Activated naive CD4-positive, alpha-beta T cell (primary cell): ENCODE measurements around the gene KCTD7.
"Not testable (repeated sequence)": the region's sequence is repeated elsewhere in the genome, so short reads cannot be mapped to it uniquely, and the experiment has no call there.

Experiments
- DNase-seq, 4 experiments: peaks; one replicate each; lab custom pipeline; 2025; lab: John Stamatoyannopoulos, UW

KCTD7 gene

DNA sequence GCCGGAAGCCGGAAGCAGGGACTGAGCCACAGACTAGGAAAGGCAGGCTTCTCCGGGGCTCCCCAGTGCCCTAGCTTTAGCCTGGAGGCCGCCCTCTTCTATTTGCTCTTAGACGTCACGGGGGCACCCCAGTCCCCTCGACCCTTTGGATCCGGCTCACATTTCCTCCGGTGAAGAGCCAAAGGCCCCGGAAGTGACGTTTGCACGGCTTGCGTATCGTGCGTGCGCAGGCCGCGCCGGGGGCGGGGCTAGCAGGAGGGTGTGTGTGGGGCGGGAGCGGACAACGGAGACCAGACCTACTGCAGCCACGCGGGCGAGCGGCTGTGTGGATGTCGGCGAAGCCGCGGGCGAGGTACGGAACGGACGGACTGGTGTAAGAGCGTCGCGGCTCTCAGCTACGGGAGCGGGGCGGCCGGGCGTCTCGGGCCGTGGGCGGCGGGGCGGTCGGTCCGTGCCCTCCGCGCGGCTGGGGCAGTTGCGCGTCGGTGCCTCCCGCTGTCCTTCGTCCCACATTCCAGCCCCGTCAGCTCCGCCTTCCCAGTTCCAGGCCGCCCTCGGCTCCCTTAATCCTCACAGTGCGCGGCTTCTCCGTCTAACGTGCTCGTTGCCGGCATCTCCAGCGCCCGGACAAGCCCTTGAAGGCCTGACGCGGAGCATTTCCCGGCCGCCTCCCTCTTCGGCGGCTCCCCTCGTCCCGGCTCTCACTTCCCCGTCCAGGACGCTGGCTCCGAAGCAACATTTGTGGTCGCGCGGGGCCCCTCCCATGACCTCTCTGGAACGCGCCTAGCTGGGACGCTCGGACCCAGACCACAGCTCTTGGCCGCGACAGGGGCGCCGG, 25.8 kb downstream of the KCTD7 start:
- peak; percentile 87 to 95 (median 92) for DNase-seq

DNA sequence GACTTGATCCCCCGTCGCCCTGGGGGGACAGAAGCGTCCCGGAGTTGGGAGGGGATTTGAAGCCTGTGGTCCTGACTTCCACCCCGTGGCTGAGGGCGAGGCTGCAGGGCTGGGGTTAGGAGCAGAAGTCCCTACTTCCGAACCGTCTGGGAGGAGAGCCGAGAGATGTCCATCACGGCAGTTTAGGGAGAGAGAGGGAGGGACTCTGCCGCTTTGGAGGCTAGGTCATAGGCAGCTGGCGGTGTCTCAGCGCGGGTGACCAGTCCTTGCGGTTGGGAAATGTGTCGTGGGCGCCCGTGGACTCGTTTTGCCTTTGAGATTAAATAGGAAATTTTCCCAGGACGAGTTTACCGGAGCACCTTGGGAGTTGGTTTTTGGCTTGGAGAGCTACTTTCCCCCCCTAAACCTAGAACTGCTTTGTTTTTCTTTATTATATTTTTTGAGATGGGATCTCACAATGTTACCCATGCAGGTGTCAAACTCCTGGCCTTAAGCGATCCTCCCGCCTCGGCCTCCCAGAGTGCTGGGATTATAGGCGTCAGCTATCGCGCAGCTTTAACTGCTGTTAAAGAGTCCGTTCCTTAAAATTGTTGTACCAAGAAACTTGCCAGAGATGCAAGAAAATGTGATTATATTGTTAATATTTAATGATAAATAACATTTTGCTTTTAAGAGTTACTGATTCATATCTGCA, 26.6 kb downstream of the KCTD7 start:
- not testable (repeated sequence) for DNase-seq

DNA sequence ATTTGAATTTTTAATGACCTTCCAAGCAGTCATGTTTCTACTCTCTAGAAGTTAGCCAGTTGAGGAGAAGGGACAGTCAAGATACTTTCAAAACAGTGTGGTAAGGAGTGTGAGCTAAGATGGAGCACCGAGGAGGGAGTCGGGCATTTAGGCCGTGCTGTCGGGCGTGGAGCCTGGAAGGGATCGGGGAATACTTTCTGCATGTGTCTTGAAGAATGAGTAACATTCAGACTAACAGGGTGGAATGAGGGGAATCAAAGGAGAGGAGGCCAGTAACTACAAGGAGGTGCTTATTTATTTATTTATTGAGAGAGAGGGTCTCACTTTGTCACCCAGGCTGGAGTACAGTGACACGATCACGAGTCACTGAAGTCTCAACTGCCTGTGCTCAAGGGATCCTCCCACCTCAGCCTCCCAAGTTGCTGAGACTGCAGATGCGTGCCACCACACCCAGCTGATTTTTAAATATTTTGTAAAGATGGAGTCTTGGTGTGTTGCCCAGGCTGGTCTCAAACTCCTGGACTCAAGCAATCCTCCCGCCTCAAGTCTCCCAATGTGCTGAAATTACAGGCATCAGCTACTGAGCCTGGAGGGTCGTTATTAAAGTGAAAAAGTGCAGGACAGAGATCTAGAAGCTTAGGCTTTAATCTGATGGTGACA, 27.3 kb downstream of the KCTD7 start:
- not testable (repeated sequence) for DNase-seq

DNA sequence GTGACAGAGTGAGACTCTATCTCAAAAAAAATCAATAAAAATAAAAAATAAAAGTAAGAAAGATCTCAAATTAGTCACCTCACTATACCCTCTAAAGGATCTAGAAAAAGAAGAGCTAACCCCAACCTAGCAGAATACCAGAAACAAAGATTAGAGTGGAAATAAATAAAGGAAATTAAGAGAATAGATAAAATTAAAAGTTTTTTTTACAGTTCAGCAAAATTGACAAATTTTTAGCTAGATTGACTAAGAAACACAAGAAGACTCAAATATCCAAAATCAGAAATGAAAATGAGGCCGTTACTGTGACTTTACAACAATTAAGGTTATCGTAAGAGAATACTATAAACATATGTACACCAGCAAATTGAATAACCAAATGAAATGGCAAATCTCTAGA, 29.1 kb downstream of the KCTD7 start:
- DNase-seq = no peak

DNA sequence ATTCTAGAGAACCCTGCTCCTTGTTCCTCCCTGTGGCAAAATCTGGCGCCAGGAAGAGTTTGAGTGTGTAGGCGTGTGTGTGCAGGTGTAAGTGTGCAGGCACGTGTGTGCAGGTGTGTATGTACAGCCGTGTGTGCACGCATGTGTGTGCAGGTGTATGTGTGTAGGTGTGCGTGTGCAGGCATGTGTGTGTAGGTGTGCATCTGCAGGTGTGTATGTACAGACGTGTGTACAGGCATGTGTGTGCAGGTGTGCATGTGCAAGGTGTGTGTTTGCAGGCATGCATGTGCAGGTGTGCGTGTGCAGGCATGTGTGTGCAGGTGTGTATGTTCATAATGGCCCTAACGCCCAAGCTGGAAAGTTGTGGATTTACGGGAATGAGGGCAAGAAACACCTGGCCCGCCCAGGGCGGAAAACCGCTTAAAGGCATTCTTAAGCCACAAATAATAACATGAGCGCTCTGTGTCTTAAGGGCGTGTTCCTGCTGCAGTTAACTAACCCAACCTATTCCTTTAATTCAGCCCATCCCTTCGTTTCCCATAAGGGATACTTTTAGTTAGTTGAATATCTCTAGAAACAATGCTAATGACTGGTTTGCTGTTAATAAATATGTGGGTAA, 34.1 kb downstream of the KCTD7 start:
- DNase-seq = no peak

DNA sequence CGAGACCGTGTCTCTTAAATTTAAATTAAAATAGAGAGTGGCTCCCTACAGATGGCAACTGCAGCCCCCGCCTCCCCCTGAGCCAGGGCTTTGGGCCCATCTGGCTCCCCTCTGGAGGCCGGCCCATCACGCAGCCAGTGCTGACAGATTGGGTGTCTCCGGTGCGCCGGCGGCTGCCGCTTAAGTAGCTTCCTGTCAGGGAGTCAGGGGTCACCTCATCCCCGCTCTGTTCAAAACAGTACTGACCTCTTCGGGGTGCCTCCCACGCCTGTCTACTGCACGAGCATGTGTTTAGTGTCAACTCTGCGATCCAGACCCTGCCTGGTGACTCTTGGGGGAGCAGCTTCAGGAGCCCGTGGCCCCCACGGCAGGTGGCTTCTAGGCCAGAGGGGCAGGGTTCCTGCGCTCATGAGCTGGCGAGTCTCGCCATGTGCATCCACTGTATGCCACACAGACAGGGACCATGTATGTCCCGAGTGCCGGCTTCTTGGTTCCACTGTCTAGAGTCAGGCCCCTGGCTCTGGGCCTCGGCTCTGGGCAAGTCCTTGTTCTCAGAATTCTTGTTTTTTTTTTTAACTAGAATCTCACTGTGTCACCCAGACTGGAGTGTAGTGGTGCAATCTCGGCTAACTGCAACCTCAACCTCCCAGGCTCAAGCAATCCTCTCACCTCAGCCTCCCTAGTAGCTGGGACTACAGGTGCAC, 36.1 kb downstream of the KCTD7 start:
- DNase-seq = no peak

DNA sequence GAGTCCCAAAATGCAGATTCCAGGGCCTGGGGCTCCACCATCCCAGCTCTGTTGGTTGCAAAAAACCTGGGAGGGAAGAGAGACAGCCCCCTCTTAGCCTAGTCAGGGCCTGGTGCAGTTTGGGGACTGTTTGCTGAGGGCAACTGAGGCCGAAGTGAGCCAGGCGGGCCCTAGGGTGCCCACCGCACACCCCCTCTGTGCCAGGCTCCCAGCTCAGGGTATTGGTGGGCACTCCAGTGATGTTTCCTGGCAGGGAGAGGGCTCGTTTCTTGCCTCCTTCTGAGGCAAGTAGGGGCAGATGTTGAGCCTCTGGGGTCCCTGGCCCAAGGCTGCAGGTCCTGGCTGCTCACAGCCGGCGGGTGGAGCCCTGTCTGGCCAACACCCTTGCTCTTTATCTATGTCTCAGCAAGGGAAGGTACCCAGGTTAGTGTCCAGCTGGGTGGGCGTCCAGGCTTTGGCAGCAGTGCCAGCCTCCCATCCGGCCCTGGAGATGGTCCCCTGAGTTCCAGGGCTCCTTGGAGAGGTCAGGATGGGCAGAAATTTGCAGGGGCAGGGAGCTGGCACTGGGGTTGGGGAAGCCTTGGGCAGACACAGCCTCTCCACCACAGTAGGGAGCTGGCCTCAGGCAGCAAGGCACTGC, 37.8 kb downstream of the KCTD7 start:
- no peak for DNase-seq

DNA sequence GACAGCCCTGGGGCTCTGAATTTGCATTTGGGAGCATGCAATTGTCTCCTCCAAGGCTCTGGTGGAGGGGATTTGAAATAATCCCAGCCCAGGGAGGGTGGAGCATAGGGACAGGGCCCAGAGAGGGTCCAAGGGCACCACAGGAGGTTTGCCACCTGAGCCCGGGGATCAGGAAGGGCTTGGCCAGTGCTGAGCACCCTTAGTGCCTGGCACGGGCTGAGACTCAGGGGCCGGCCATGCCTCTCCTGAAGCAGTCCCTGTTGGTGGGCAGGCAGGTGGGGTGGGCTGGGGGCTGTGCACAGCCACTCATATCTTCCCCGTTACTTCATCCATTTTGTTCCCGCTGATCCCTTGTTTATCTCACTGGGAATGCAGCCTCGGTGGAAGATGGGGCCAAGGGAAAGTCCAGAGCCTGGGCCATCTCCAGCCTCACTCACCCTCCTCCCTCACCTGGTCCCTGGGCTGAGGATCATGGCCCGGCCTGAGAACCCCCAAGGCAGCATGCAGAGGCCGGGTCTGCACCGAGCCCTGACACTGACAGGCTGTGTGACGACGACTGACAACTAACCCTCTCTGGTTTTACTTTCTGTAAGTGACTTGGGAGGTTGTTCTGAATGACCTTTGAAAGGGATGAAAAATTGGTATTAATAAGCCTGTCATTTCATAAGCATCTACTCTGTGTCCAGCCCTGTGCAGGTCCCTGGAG, 38.5 kb downstream of the KCTD7 start:
- no peak for DNase-seq

DNA sequence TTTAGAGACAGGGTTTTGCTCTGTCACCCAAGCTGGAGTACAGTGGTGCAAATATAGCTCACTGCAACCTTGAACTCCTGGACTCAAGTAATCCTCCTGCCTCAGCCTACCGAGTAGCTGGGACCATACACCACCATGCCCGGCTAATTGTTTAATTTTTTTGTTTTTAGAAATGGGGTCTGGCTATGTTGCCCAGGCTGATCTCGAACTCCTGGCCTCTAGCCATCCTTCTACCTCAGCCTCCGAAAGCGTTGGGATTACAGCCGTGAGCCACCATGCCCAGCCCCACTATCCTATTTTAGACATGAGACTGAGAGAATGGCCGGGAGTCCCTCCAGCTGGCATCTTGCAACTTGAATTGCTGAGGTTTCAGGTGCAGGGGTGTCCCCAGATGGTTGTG, 39.4 kb downstream of the KCTD7 start:
- DNase-seq = no peak

DNA sequence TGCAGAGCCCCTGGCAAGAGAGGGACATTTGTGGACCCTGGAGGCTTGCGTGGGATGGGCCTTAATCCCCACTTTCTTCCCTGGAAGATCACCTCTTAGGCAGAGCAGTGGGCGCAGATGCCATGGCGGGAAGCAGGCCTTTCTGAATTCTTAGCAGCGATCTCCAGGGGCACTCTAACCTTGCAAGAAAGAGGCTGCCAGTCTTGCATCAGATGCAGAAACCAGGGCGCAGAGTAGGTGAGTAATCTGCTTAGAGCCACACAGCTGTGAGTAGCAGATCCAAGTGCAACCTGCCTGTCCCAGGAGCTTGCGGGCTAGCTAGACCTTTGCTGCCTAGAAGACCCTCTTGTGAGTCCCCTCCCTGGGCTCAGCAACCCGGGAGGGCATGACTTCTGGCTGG, 40.0 kb downstream of the KCTD7 start:
- DNase-seq = no peak

DNA sequence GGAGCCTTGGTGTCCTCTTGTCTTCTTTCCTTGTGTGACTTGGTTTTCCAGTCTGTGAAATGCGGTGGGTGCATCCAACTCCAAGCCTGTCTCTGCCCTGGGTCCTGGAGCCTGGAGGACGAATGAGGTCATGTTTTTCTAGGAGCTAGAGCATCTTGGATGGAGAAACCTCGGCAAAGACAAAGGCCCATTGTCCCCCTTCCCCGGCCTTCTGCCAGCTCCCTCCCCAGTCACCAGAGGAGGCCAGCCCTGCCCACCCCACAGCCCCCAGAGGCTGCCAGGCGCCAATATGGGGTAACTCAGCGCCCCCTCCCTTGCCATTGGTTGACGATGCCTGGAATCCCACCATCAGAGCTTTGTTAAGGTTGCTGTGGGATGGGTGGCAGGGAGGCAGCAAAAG, 40.4 kb downstream of the KCTD7 start:
- no peak for DNase-seq

DNA sequence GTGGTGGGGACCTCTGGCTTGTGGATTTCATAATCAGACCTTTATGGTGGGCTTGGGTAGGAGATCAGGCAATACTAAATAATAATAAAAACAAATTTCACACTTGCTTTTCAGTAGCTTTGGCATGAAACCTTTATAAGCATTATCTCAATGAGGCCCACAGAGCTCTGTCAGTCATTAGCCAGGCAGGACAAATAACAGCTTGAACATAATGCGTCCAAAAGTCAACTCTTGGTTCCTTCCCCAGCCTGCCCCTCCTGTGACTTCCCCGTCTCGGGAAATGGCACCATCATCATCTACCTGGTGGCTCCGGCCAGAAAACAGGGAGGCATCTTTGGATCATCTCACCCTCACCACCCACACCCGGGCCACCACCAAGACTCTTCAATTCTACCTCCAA, 40.8 kb downstream of the KCTD7 start:
- DNase-seq = no peak

DNA sequence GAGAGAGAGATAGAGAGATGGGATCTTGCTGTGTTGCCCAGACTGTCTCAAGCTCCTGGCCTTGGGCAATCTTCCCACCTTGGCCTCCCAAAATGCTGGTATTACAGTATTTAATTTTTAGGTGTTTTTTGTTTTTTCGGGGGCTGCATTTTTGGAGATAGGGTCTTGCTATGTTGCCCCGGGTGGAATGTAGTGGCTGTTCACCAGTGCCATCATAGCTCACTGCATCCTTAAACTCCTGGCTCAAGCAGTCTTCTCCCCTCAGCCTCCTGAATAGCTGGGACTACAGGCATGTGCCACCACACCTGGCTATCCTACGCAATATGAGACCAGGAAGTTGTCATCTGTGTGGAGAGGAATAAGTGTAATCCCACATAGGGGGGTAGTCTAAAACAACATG, 42.4 kb downstream of the KCTD7 start:
- DNase-seq = no peak

DNA sequence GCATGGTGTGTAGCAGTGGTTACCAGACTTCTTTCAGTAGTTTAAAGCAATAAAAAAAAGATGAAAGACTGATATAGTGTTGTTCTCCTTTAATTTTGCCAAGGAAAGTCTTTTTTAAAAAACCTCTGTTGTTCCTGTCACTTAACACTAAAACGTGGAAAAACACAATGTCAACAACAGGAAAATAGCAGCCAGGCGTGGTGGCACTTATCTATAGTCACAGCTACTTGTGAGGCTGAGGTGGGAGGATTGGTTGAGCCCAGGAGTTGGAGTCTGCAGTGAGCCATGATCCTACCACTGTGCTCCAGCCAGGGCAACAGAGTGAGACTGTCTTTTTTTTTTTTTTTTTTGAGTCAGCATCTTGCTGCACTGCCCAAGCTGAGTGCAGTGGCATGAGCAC, 42.8 kb downstream of the KCTD7 start:
- DNase-seq = not testable (repeated sequence)

DNA sequence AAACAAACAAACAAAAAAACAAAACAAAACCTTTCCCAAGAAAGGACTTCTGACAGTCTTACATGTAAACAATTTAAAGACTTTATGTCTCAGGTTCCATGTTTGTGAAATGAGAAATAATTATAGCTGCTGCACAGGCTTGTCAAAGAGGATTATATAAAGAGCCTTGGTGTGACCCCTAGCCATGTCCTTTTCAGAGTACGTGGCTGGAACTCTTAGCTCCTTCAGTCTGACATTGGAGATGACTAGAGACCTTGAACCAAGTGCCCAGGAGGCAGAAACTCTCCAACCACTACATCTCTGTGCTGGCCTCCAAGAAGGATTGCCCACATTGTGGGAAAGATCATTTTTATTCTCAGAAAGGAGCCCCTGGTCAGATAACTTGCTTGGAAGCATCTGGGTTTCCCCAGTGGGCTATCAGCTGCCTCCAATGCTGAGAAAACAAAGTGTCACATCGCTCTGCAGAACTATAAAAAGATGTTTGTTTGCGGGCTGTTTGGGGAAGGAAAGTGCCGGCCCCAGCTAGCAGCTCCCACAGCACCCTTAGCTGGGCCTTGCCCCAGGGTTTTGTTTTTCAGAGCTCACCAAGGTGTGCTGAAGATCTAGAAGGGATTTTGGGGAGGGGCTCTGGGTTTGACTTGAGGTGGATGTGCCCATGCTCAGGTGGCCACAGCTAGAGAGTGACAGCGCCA, 43.9 kb downstream of the KCTD7 start:
- not testable (repeated sequence) for DNase-seq

DNA sequence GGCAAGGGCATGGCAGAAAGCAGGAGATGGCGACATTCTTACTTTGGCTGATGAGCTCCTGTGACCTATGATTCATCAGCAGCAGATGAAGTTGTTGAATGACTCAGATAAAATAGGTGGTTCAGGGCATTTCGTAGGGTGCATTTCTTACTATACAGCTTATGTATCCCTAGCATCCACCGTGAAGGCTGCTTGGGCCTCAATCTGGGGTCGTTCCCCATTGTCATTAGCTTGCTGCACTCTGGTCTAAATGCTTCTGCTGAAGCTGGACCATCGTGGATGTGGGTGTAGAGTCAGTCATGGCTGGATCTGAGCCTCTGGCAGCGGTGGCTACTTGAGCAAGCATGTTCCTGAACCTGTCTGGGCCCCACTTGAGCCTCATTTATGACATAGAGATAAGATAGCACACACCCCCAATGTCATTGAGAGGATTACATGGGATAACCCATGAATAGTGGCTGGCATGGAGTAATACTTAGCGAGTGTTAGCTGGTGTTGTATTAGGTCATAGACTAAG, 44.5 kb downstream of the KCTD7 start:
- not testable (repeated sequence) for DNase-seq

DNA sequence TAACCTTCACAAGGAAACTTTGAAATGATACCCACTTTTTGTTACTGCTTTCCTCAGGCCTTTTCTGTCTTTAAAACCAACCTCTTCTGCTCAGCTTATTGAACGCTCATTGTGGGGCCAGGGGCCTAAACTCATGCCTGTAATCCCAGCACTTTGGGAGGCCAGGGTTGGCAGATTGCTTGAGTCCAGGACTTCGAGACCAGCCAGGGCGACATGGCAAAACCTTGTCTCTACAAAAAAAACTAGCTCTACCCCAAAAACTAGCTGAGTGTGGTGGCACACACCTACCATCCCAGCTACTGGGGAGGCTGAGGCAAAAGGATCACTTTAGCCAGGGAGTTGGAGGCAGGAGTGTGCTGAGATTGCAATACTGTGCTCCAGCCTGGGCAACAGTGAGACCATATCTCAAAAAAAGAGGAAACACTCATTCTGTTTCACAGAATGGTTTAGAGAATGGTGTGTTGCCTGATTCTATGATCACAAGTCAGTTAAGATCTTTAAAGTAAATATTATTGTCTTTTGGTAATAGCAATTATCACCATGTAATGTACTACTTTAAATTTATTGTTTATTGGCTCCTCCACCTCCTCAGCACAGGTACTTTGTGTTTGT, 51.1 kb downstream of the KCTD7 start:
- DNase-seq = no peak

DNA sequence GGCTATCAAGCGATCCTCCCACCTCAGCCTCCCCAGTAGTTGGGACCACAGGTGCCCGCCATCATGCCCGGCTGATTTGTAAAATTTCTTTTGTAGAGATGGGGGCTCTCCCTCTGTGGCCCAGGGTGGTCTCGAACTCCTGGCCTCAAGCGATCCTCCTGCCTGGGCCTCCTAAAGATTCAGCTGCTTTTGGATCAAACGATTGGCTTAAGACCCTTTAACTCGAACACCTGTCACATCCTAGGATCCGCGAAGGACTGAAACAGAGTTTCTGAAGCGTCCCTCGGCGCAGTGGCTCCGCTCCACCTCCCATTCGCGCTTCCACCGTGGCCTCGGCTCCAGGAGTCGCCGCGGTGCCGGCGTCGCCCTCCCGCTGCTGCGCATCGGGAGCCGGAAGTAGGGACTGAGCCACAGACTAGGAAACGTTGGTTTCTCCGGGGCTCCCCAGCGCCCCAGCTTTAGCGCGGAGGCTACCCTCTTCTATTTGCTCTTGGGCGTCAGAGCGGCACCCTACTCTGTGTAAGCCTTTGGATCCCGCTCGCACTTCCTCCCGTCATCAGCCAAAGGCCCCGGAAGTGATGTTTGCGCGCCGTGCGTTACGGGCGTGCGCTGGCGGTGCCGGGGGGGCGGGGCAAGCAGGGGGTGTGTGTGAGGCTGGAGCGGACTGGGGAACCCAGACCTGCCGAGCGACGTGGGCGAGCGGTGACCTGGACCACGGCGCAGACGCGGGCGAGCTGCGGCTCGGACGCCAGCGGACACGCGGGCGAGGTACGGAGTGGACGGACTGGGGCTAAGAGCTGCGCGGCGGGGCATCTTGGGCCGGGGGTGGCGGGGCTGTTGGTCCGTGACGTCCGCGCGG, 53.0 kb downstream of the KCTD7 start:
- DNase-seq = peak; percentile 65 to 92 (median 82)
